HEK293 (cell line): ENCODE data around the gene POLR2L.

Experiments
- CTCF ChIA-PET: fragments of 350-600 bp; formaldehyde crosslinking; extraction: SDS; loops from one replicate; lab custom pipeline; 2021; ENCODE audit warnings: antibody characterized with exemption; lab: Yijun Ruan, JAX
- POLR2A ChIA-PET: fragments of 300-600 bp; formaldehyde crosslinking; extraction: SDS; loops from one replicate; lab custom pipeline; 2020; ENCODE audit warnings: antibody characterized with exemption, inconsistent platforms; lab: Yijun Ruan, JAX
- H3K27ac ChIP-seq: fragments of 200-500 bp; sonication (Bioruptor generic); 2 replicates; pipeline ENCODE4 v1.5.1; 2014; ENCODE audit warnings: low read depth, low read length, control low read depth, inconsistent platforms; ENCODE audit errors: extremely low read depth
- H3K36me3 ChIP-seq, 2 experiments: fragments of 200-500 bp in 1 of 2; sonication (Bioruptor generic) in 1 of 2; 1 replicate in 1 of 2; 2 replicates in 1 of 2; pipeline ENCODE4 v1.5.1; 2014 to 2017; ENCODE audit warnings: inconsistent platforms in 2 of 2, low read length in 2 of 2; ENCODE audit not compliant: control insufficient read depth in 2 of 2, insufficient read depth in 1 of 2
- H3K4me1 ChIP-seq: fragments of 200-500 bp; sonication (Bioruptor generic); 2 replicates; pipeline ENCODE4 v1.5.1; 2014; ENCODE audit warnings: mild to moderate bottlenecking, low read length, inconsistent platforms; ENCODE audit not compliant: control insufficient read depth, insufficient read depth
- H3K4me3 ChIP-seq: 2 replicates; pipeline ENCODE4 v1.5.1; 2011; ENCODE audit warnings: low read depth, mild to moderate bottlenecking, control low read depth, low read length, moderate library complexity
- H3K9me3 ChIP-seq: fragments of 200-500 bp; sonication (Bioruptor generic); 2 replicates; pipeline ENCODE4 v1.5.1; 2014; ENCODE audit warnings: low read depth, low read length, inconsistent platforms; ENCODE audit not compliant: control insufficient read depth, insufficient read depth
- BCL11A ChIP-seq: fragments of 450-650 bp; formaldehyde crosslinking; IDR thresholded peaks from 2 replicates; pipeline ENCODE4 v1.5.1; 2016; ENCODE audit warnings: low read depth, missing biosample characterization, missing genetic modification characterization
- EGR2 ChIP-seq: fragments of 450-650 bp; formaldehyde crosslinking; IDR thresholded peaks from 2 replicates; pipeline ENCODE4 v1.5.1; 2016; ENCODE audit warnings: low read depth, missing biosample characterization, missing genetic modification characterization
- HIC1 ChIP-seq: fragments of 450-650 bp; formaldehyde crosslinking; IDR thresholded peaks from 2 replicates; pipeline ENCODE4 v1.5.1; 2016; ENCODE audit warnings: missing biosample characterization, missing genetic modification characterization
- INSM2 ChIP-seq: fragments of 450-650 bp; formaldehyde crosslinking; IDR thresholded peaks from 2 replicates; pipeline ENCODE4 v1.5.1; 2016; ENCODE audit warnings: missing biosample characterization, missing genetic modification characterization
- MYNN ChIP-seq: fragments of 450-650 bp; formaldehyde crosslinking; IDR thresholded peaks from 2 replicates; pipeline ENCODE4 v1.5.1; 2016; ENCODE audit warnings: missing biosample characterization, missing genetic modification characterization, borderline replicate concordance
- TRIM28 ChIP-seq: IDR thresholded peaks from 2 replicates; pipeline ENCODE4 v1.6.1; 2011; ENCODE audit warnings: low read length, control low read depth, borderline replicate concordance
- ZBTB8A ChIP-seq: fragments of 450-650 bp; formaldehyde crosslinking; IDR thresholded peaks from 2 replicates; pipeline ENCODE4 v1.5.1; 2016; ENCODE audit warnings: missing biosample characterization, missing genetic modification characterization
- ZFHX2 ChIP-seq: fragments of 450-650 bp; formaldehyde crosslinking; conservative IDR thresholded peaks from 2 replicates; pipeline ENCODE4 v1.5.1; 2016; ENCODE audit warnings: missing biosample characterization, missing genetic modification characterization
- ZIC2 ChIP-seq: fragments of 450-650 bp; formaldehyde crosslinking; IDR thresholded peaks from 2 replicates; pipeline ENCODE4 v1.5.1; 2016; ENCODE audit warnings: missing biosample characterization, missing genetic modification characterization
- ZNF112 ChIP-seq: fragments of 450-650 bp; formaldehyde crosslinking; IDR thresholded peaks from 2 replicates; pipeline ENCODE4 v1.5.0; 2017; ENCODE audit warnings: missing biosample characterization, missing genetic modification characterization
- ZNF155 ChIP-seq: fragments of 450-650 bp; formaldehyde crosslinking; IDR thresholded peaks from 2 replicates; pipeline ENCODE4 v1.5.1; 2016; ENCODE audit warnings: missing biosample characterization, missing genetic modification characterization
- ZNF18 ChIP-seq: fragments of 450-650 bp; formaldehyde crosslinking; IDR thresholded peaks from 2 replicates; pipeline ENCODE4 v1.5.1; 2016; ENCODE audit warnings: missing biosample characterization, missing genetic modification characterization
- ZNF274 ChIP-seq, 2 experiments: fragments of 200-500 bp in 1 of 2; fragments of 450-650 bp in 1 of 2; sonication (Bioruptor generic) in 1 of 2; formaldehyde crosslinking in 1 of 2; IDR thresholded peaks; 2 replicates each; pipeline versions ENCODE4 v1.5.1 to v1.6.1; 2014 to 2016; ENCODE audit warnings: borderline replicate concordance in 1 of 2, inconsistent platforms in 1 of 2, low read length in 1 of 2, missing biosample characterization in 1 of 2, missing genetic modification characterization in 1 of 2
- ZNF280C ChIP-seq: fragments of 450-650 bp; formaldehyde crosslinking; IDR thresholded peaks from 2 replicates; pipeline ENCODE4 v1.5.1; 2016; ENCODE audit warnings: missing biosample characterization, missing genetic modification characterization
- ZNF335 ChIP-seq: fragments of 450-650 bp; formaldehyde crosslinking; conservative IDR thresholded peaks from 2 replicates; pipeline ENCODE4 v1.5.1; 2016; ENCODE audit warnings: missing biosample characterization, missing genetic modification characterization
- ZNF341 ChIP-seq: fragments of 450-650 bp; formaldehyde crosslinking; IDR thresholded peaks from 2 replicates; pipeline ENCODE4; 2016; ENCODE audit warnings: low read depth, missing biosample characterization, missing genetic modification characterization
- ZNF354C ChIP-seq: fragments of 450-650 bp; formaldehyde crosslinking; IDR thresholded peaks from 2 replicates; pipeline ENCODE4 v1.5.1; 2016; ENCODE audit warnings: missing biosample characterization, missing genetic modification characterization, low read depth, borderline replicate concordance
- ZNF366 ChIP-seq: fragments of 450-650 bp; formaldehyde crosslinking; conservative IDR thresholded peaks from 2 replicates; pipeline ENCODE4 v1.5.1; 2016; ENCODE audit warnings: missing biosample characterization, missing genetic modification characterization
- ZNF530 ChIP-seq: fragments of 450-650 bp; formaldehyde crosslinking; IDR thresholded peaks from 2 replicates; pipeline ENCODE4 v1.5.1; 2016; ENCODE audit warnings: low read depth, missing biosample characterization, missing genetic modification characterization
- ZNF549 ChIP-seq: fragments of 450-650 bp; IDR thresholded peaks from 2 replicates; pipeline ENCODE4 v1.5.1; 2018; ENCODE audit warnings: missing biosample characterization, missing genetic modification characterization, mild to moderate bottlenecking, inconsistent platforms, moderate library complexity
- ZNF580 ChIP-seq: fragments of 450-650 bp; formaldehyde crosslinking; IDR thresholded peaks from 2 replicates; pipeline ENCODE4 v1.5.1; 2016; ENCODE audit warnings: missing biosample characterization, missing genetic modification characterization
- ZNF600 ChIP-seq: fragments of 450-650 bp; formaldehyde crosslinking; IDR thresholded peaks from 2 replicates; pipeline ENCODE4 v1.5.1; 2016; ENCODE audit warnings: missing biosample characterization, missing genetic modification characterization
- ZNF785 ChIP-seq: fragments of 450-650 bp; formaldehyde crosslinking; IDR thresholded peaks from 2 replicates; pipeline ENCODE4 v1.5.1; 2016; ENCODE audit warnings: missing biosample characterization, missing genetic modification characterization

The POLR2L gene

GRCh38 chr11:863910-864827 is 21.8 kb upstream of the POLR2L start:
- H3K36me3 ChIP-seq: peaks cover 0 to 21% of the 10 kb centered on the region in 2 experiments; a peak in 1 of 3 replicates
- TF ChIP-seq ZNF341 (tag by site-specific recombination): no peak
- 0 out of 2 replicates have a peak, but pooled peaks have one; percentile 9 for TF ChIP-seq ZFHX2 (tag by site-specific recombination)
- TF ChIP-seq ZNF274 (IDR thresholded peaks at IDR 0.05; ENCODE audit: low read length): no peak
- no peak for TF ChIP-seq ZNF274 (tag by site-specific recombination; IDR thresholded peaks at IDR 0.05; ENCODE audit: borderline replicate concordance)
- TF ChIP-seq BCL11A (tag by site-specific recombination): no peak
- TF ChIP-seq ZNF530 (tag by site-specific recombination): no peak
- no peak for TF ChIP-seq ZNF280C (tag by site-specific recombination)
- 0 out of 2 replicates have a peak, but pooled peaks have one; percentile 46 for TF ChIP-seq ZIC2 (tag by site-specific recombination)
- no peak for TF ChIP-seq ZNF112 (tag by site-specific recombination)
- no peak for TF ChIP-seq ZNF785 (tag by site-specific recombination)
- 0 out of 2 replicates have a peak, but pooled peaks have one; percentile 30 for TF ChIP-seq HIC1 (tag by site-specific recombination)
- TF ChIP-seq ZNF155: no peak
- no peak for TF ChIP-seq MYNN (tag by site-specific recombination)
- TF ChIP-seq ZNF580 (tag by site-specific recombination): no peak
- no peak for TF ChIP-seq EGR2 (tag by site-specific recombination)
- no peak for TF ChIP-seq ZBTB8A (tag by site-specific recombination)
- no peak for TF ChIP-seq TRIM28
- TF ChIP-seq ZNF335: peak; percentile 58
- no peak for TF ChIP-seq ZNF366 (tag by site-specific recombination)
- no peak for TF ChIP-seq ZNF354C (tag by site-specific recombination)
- TF ChIP-seq INSM2 (tag by site-specific recombination): no peak
- no peak for TF ChIP-seq ZNF549 (tag by site-specific recombination)
- no peak for TF ChIP-seq ZNF18 (tag by site-specific recombination)
- TF ChIP-seq ZNF600 (tag by site-specific recombination): no peak
- H3K9me3 ChIP-seq: no peaks in the 10 kb centered on the region
- ChIA-PET POLR2A (interaction anchor here (0.9 kb wide), 1 partner anchor 625 kb away, joined by 5 read pairs; no protein-coding TSS in a partner anchor), CTCF (interaction anchor here (0.5 to 1.3 kb wide), 2 partner anchors 9 to 187 kb away, joined by 3 read pairs; no protein-coding TSS in a partner anchor)
- no peaks in the 10 kb centered on the region for H3K4me1 ChIP-seq
- H3K27ac ChIP-seq: no peak overlapping the region
- no peak overlapping the region for H3K4me3 ChIP-seq
